ENCODE results near the gene FBXO28. TPM values are rescaled to one million over a fixed set of nuclear protein-coding genes. Genes with fewer than 3 reads are reported as not detected.

FBXO28 gene
- total RNA-seq, 1 donor from 2014 or later, result 52.1 TPM

DNA sequence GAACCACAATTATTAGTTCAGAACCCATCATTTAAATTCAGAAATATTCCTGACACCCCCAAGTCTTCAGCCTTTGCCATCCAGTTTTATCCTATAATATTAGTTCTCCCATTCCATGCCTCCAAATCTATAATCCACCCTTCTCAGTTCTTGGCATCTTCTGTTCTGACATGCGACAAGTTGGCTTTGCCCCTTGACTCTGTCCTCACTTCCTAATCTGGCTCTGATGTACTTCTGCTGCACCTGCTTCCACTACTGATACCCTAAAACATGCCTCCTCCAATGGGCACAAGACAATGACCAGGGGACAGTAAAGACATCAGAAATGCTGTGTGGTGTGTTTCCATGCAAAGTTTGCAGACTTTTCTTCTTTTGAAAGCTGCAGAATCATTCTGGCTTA is 17.1 kb upstream of the FBXO28 start:
- no peak overlapping the region for H3K4me2 ChIP-seq
- H3K79me2 ChIP-seq (ENCODE audit: low read depth), result no peaks in the 10 kb centered on the region
- H3F3A ChIP-seq (ENCODE audit: low read depth), result peaks cover 2% of the 10 kb centered on the region
- no peaks in the 10 kb centered on the region for H3K27me3 ChIP-seq
- no peaks in the 10 kb centered on the region for H4K20me1 ChIP-seq (ENCODE audit: low read depth)
- Mint-ChIP-seq H3K4me3 (no peak overlapping the region), H3K36me3 (no peaks in the 10 kb centered on the region), H3K27me3 (ENCODE audit: insufficient read depth, low read depth) (peaks cover 6% of the 10 kb centered on the region), H3K27ac (no peak overlapping the region), H3K9me3 (peaks cover 8% of the 10 kb centered on the region), H3K4me1 (no peaks in the 10 kb centered on the region)
- H3K4me3 ChIP-seq, result no peak overlapping the region
- TF ChIP-seq, protein P1, sequence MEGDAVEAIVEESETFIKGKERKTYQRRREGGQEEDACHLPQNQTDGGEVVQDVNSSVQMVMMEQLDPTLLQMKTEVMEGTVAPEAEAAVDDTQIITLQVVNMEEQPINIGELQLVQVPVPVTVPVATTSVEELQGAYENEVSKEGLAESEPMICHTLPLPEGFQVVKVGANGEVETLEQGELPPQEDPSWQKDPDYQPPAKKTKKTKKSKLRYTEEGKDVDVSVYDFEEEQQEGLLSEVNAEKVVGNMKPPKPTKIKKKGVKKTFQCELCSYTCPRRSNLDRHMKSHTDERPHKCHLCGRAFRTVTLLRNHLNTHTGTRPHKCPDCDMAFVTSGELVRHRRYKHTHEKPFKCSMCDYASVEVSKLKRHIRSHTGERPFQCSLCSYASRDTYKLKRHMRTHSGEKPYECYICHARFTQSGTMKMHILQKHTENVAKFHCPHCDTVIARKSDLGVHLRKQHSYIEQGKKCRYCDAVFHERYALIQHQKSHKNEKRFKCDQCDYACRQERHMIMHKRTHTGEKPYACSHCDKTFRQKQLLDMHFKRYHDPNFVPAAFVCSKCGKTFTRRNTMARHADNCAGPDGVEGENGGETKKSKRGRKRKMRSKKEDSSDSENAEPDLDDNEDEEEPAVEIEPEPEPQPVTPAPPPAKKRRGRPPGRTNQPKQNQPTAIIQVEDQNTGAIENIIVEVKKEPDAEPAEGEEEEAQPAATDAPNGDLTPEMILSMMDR (IDR thresholded peaks at IDR 0.05), result no peak
- TF ChIP-seq EZH2phosphoT487 (IDR thresholded peaks at IDR 0.05) (no peak), EZH2 (IDR thresholded peaks at IDR 0.05) (no peak)
- no peak for DNase-seq (ENCODE audit: low spot score)
- H3K9me3 ChIP-seq (ENCODE audit: low read depth), result no peaks in the 10 kb centered on the region
- no peak overlapping the region for H2AFZ ChIP-seq (replicated peaks)
- H3K4me1 ChIP-seq, result no peaks in the 10 kb centered on the region
- H3K36me3 ChIP-seq, result no peaks in the 10 kb centered on the region
- no peak overlapping the region for H3K27ac ChIP-seq
- H3K9ac ChIP-seq, result no peak overlapping the region

DNA sequence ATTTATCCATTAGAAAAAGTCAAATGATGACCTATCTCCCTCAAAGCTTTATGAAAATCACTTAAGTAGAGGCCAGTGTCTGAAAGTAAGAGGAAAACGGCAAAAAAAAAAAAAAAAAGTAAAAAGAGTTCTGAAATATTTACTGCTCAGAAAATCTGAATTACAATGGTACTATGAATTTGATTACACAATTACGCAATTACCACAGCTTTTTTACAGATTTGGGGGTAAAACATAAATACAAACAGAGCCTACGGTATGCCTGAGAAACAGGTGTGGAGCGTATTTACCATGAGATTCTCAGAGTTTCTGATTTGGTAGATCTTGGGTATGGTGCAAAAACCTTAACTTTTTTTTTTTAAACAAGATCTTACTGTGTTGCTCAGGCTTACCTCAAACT is 15.9 kb upstream of the FBXO28 start:
- peaks cover 5% of the 10 kb centered on the region for H3F3A ChIP-seq (ENCODE audit: low read depth)
- H3K4me1 ChIP-seq, result no peaks in the 10 kb centered on the region
- H3K36me3 ChIP-seq, result no peaks in the 10 kb centered on the region
- H3K4me3 Mint-ChIP-seq, result no peak overlapping the region
- no peak overlapping the region for H2AFZ ChIP-seq (replicated peaks)
- H3K27me3 Mint-ChIP-seq (ENCODE audit: insufficient read depth, low read depth), result peaks cover 4% of the 10 kb centered on the region
- no peak overlapping the region for H3K4me3 ChIP-seq
- H3K9me3 Mint-ChIP-seq, result peaks cover 6% of the 10 kb centered on the region
- no peaks in the 10 kb centered on the region for H3K79me2 ChIP-seq (ENCODE audit: low read depth)
- H3K4me1 Mint-ChIP-seq, result no peaks in the 10 kb centered on the region
- H3K9ac ChIP-seq, result no peak overlapping the region
- H3K4me2 ChIP-seq, result no peak overlapping the region
- TF ChIP-seq, protein P1 (IDR thresholded peaks at IDR 0.05), result no peak
- no peak for TF ChIP-seq EZH2 (IDR thresholded peaks at IDR 0.05)
- no peak for TF ChIP-seq EZH2phosphoT487 (IDR thresholded peaks at IDR 0.05)
- H3K27ac Mint-ChIP-seq, result no peak overlapping the region
- H3K9me3 ChIP-seq (ENCODE audit: low read depth), result no peaks in the 10 kb centered on the region
- no peaks in the 10 kb centered on the region for H4K20me1 ChIP-seq (ENCODE audit: low read depth)
- H3K36me3 Mint-ChIP-seq, result no peaks in the 10 kb centered on the region
- DNase-seq (ENCODE audit: low spot score), result no peak
- H3K27me3 ChIP-seq, result no peaks in the 10 kb centered on the region
- no peak overlapping the region for H3K27ac ChIP-seq

DNA sequence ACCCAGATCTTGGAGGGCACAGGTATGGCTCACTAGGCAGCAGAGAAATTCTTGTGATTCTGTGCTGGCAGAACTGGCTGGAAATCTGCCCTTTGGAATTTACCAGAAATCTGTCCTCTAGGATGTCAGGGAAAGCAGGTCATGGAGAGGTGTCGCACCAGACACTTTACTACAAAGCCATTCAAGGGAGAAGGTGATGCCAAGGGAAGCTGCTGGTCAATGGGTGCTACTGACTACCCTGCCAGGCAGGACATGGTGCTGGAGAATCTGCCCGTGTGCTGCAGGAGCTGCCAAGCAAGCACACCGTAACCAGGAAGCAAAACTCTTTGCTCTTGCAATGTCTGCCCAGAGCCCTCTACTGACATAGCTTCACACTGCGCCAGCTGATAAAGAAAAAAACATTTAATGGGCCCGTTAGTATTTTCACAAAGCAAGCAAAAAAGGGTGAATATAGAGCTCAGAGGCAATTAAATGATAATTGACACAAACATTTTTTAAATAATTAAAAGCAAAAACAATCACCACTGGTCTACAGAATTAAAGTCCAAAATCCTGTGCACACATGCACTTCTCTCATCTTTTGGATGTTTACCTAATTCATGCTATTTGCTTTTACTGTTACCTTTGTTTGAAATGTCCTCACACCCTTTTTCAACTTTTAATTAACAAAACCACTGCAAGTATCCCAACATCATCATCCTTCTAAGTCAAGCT is 7.2 kb upstream of the FBXO28 start:
- Histone ChIP-seq H3K79me2 (ENCODE audit: low read depth) (no peaks in the 10 kb centered on the region), H3K36me3 (no peaks in the 10 kb centered on the region), H3K4me3 (no peak overlapping the region), H4K20me1 (ENCODE audit: low read depth) (no peaks in the 10 kb centered on the region), H3K9me3 (ENCODE audit: low read depth) (no peaks in the 10 kb centered on the region), H2AFZ (replicated peaks) (peak overlapping the region; percentile 87), H3K27me3 (no peaks in the 10 kb centered on the region), H3K27ac (no peak overlapping the region), H3K9ac (no peak overlapping the region), H3F3A (ENCODE audit: low read depth) (peaks cover 3% of the 10 kb centered on the region), H3K4me1 (no peaks in the 10 kb centered on the region), H3K4me2 (no peak overlapping the region)
- Mint-ChIP-seq H3K27ac (peak overlapping the region; percentile 22), H3K4me1 (no peaks in the 10 kb centered on the region), H3K9me3 (no peaks in the 10 kb centered on the region), H3K4me3 (no peak overlapping the region), H3K27me3 (ENCODE audit: insufficient read depth, low read depth) (peaks cover 2% of the 10 kb centered on the region), H3K36me3 (no peaks in the 10 kb centered on the region)
- no peak for TF ChIP-seq EZH2 (IDR thresholded peaks at IDR 0.05)
- no peak for TF ChIP-seq EZH2phosphoT487 (IDR thresholded peaks at IDR 0.05)
- TF ChIP-seq, protein P1 (IDR thresholded peaks at IDR 0.05), result peak; percentile 54
- peak; percentile 64 for DNase-seq (ENCODE audit: low spot score)
